Suppressor macrophage treated with lipopolysaccharide for 4 hours (primary cell): Measurements from ENCODE around the gene GIT1.
"Not testable (repeated sequence)": the region's sequence is repeated elsewhere in the genome, so short reads cannot be mapped to it uniquely, and the experiment has no call there.

ENCODE experiments used
- DNase-seq: peaks from one replicate; pipeline ENCODE4 v3.0.0-alpha.2; 2020

Gene GIT1

GRCh38 chr17:29565643-29566472 lies 23.6 kb downstream of the GIT1 start:
- DNase-seq, result no peak

GRCh38 chr17:29563816-29564215 lies 25.6 kb downstream of the GIT1 start:
- no peak for DNase-seq

- no peak for DNase-seq
Observed at GRCh38 chr17:29562615-29563014, 26.8 kb downstream of the GIT1 start.

- peak; percentile 56 for DNase-seq
Observed at GRCh38 chr17:29561554-29562517, 27.6 kb downstream of the GIT1 start.

DNA sequence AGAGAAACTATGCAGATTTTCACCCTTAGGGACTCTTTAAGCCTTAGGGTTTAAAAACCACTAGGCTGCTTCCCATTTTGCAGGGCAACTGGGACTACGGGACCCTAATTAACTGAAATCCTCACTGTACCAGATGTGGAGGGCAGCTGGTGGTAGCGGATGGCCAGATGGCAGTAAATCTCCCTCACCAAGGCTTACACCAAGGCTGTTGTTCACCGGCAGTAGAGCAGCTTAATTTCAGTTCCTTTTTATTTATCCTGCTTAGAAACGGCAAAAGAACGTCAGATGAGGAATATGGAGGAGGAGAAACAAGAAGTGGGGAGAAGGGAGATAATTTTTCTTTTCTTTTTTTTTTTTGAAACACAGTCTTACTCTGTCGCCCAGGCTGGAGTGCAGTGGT lies 29.1 kb downstream of the GIT1 start:
- peak; percentile 74 for DNase-seq

GRCh38 chr17:29559640-29560039 lies 29.8 kb downstream of the GIT1 start:
- no peak for DNase-seq

DNA sequence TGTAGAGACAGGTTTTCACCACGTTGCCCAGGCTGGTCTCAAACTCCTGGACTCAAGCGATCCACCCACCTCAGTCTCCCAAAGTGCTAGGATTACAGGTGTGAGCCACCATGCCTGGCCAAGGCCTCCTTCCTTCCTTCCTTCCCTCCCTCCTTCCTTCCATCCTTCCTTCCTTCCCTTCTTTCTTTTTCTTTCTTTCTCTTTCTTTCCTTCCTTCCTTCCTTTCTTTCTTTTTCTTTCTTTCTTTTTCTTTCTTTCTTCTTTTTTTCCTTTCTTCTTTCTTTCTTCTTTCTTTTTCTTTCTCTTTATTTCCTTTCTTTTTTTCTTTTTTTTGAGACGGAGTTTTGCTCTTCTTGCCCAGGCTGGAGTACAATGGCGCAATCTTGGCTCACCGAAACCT lies 31.3 kb downstream of the GIT1 start:
- DNase-seq, result not testable (repeated sequence)

- DNase-seq, result no peak
Observed at GRCh38 chr17:29557739-29558116, 31.7 kb downstream of the GIT1 start.

GRCh38 chr17:29557085-29557738 lies 32.2 kb downstream of the GIT1 start:
- no peak for DNase-seq

GRCh38 chr17:29555840-29556239 lies 33.6 kb downstream of the GIT1 start:
- no peak for DNase-seq

DNA sequence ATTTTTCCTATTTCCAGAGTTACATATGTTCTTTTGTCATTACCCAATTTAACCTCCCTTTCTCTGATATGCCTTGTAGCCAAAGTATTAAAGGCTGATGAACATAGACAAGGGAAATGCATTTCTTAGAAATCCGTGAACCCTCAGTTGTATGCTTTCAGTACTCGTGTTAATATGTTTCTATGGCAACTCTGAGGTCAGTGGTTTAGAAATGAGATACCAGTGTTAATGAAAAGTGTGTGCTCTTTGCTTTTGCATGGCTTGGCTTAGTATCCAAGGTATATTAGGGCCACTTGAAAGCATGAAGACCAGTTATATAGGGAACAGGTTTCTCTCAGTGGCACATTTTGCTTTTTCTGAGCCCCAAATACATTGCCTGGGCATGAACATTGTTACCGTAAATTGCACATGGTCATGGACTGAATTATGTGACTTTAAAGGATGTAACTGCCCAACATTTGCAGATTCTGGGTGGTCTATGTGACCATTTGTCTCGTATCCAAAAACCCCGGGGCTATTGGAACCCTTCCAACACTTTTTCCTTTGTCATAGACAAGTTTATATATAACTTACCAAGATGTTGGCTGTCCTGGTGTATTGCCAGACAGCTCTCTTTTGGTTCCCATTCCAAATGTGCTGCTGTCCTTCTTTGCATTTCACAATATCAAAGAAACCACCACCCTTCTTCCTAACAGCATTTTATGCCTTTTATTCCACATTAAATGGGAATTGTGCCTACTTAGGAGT lies 40.1 kb downstream of the GIT1 start:
- DNase-seq, result no peak

- no peak for DNase-seq
Observed at GRCh38 chr17:29546830-29547229, 42.6 kb downstream of the GIT1 start.

GRCh38 chr17:29546085-29546484 lies 43.4 kb downstream of the GIT1 start:
- DNase-seq, result no peak

GRCh38 chr17:29544066-29544465 lies 45.4 kb downstream of the GIT1 start:
- DNase-seq, result no peak

DNA sequence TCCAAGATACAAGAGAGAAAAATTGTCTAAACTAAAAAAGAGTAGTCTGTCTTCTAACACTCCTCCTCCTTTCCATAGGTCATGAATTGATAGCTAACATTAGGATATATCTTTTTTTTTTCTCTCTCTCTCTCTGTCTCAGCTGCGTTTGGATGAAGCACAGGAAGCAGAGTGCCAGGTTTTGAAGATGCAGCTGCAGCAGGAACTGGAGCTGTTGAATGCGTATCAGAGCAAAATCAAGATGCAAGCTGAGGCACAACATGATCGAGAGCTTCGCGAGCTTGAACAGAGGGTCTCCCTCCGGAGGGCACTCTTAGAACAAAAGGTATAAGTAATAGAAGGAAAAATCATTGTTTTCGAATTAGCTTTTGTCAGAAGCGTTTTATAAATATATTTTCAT lies 55.5 kb downstream of the GIT1 start:
- no peak for DNase-seq

- no peak for DNase-seq
Observed at GRCh38 chr17:29526322-29526721, 63.1 kb downstream of the GIT1 start.

GRCh38 chr17:29524692-29525091 lies 64.8 kb downstream of the GIT1 start:
- no peak for DNase-seq
